CD14-positive monocyte (primary cell): Measurements from ENCODE around the gene SYNE3. TPM values are rescaled to one million over a fixed set of nuclear protein-coding genes. Genes with fewer than 3 reads are reported as not detected.
"Not testable (repeated sequence)": the region's sequence is repeated elsewhere in the genome, so short reads cannot be mapped to it uniquely, and the experiment has no call there.

Source experiments
- DNase-seq, 3 donors: peaks; one replicate each; pipeline ENCODE4 v3.0.0-alpha.2; 2011 to 2022
- H2AFZ ChIP-seq: 2 replicates; pipeline ENCODE4 v1.6.0; 2012; ENCODE audit warnings: mild to moderate bottlenecking, low read depth, low read length, inconsistent platforms; ENCODE audit not compliant: insufficient read depth, poor library complexity, severe bottlenecking
- H3K27ac ChIP-seq, 2 donors: 1 replicate in 1 of 2; 2 replicates in 1 of 2; pipeline ENCODE4 v1.5.1; 2012 to 2013; ENCODE audit warnings: low read length in 2 of 2, control low read depth in 1 of 2, inconsistent platforms in 1 of 2, low read depth in 1 of 2, mild to moderate bottlenecking in 1 of 2
- H3K27me3 ChIP-seq, 2 donors: one replicate each; pipeline versions ENCODE4 v1.6.0 to v1.6.1; 2011 to 2013; ENCODE audit warnings: low read length in 2 of 2; ENCODE audit not compliant: control insufficient read depth in 2 of 2, insufficient read depth in 2 of 2
- H3K36me3 ChIP-seq, 2 donors: replicated peaks in 1 of 2; 1 replicate in 1 of 2; 2 replicates in 1 of 2; pipeline versions ENCODE4 v1.5.1 to v1.6.1; 2012 to 2013; ENCODE audit warnings: low read length in 2 of 2, control low read depth in 1 of 2, inconsistent platforms in 1 of 2, mild to moderate bottlenecking in 1 of 2; ENCODE audit not compliant: insufficient read depth in 2 of 2, control insufficient read depth in 1 of 2
- H3K4me1 ChIP-seq, 2 donors: 1 replicate in 1 of 2; 2 replicates in 1 of 2; pipeline versions ENCODE4 v1.5.1 to v1.6.1; 2012 to 2013; ENCODE audit warnings: low read length in 2 of 2, control low read depth in 1 of 2, inconsistent platforms in 1 of 2, mild to moderate bottlenecking in 1 of 2, moderate library complexity in 1 of 2; ENCODE audit not compliant: insufficient read depth in 2 of 2, control insufficient read depth in 1 of 2
- H3K4me2 ChIP-seq: replicated peaks from 2 replicates; pipeline ENCODE3; 2012; ENCODE audit warnings: low read length, moderate library complexity, mild to moderate bottlenecking; ENCODE audit not compliant: poor library complexity, severe bottlenecking; ENCODE audit errors: extremely low read depth
- H3K4me3 ChIP-seq, 3 experiments: fragments of 200-600 bp in 1 of 3; sonication (generic) in 1 of 3; replicated peaks in 1 of 3; 1 replicate in 2 of 3; 2 replicates in 1 of 3; pipeline ENCODE4 v1.5.1; 2011 to 2013; ENCODE audit warnings: low read length in 3 of 3, mild to moderate bottlenecking in 3 of 3, control low read depth in 2 of 3, low read depth in 2 of 3, inconsistent platforms in 1 of 3, moderate library complexity in 1 of 3
- H3K79me2 ChIP-seq: 2 replicates; pipeline ENCODE4 v1.6.0; 2012; ENCODE audit warnings: mild to moderate bottlenecking, control low read depth, inconsistent platforms, low read length, moderate library complexity; ENCODE audit not compliant: insufficient read depth
- H3K9ac ChIP-seq: 2 replicates; pipeline ENCODE4 v1.6.0; 2017; ENCODE audit warnings: low read length, mild to moderate bottlenecking; ENCODE audit not compliant: insufficient read depth, poor library complexity, severe bottlenecking
- H3K9me3 ChIP-seq, 2 donors: replicated peaks in 1 of 2; 1 replicate in 1 of 2; 2 replicates in 1 of 2; pipeline versions ENCODE4 v1.5.1 to v1.6.1; 2012 to 2013; ENCODE audit warnings: low read length in 2 of 2, control low read depth in 1 of 2; ENCODE audit not compliant: control insufficient read depth in 1 of 2, insufficient read depth in 1 of 2
- H4K20me1 ChIP-seq: 2 replicates; pipeline ENCODE4 v1.6.0; 2012; ENCODE audit warnings: mild to moderate bottlenecking, low read length, control low read depth, moderate library complexity; ENCODE audit not compliant: insufficient read depth
- H3K27ac Mint-ChIP-seq, 7 donors: one replicate each; pipeline ENCODE4 v1.8.0; 2020; ENCODE audit warnings: mild to moderate bottlenecking in 7 of 7, mixed read lengths in 7 of 7, moderate library complexity in 6 of 7, inconsistent platforms in 2 of 7
- H3K27me3 Mint-ChIP-seq, 3 donors: one replicate each; pipeline ENCODE4 v1.8.0; 2021 to 2022; ENCODE audit warnings: low read depth in 3 of 3, mild to moderate bottlenecking in 3 of 3, mixed read lengths in 3 of 3, moderate library complexity in 3 of 3, inconsistent platforms in 1 of 3
- H3K36me3 Mint-ChIP-seq, 2 donors: one replicate each; pipeline ENCODE4 v1.8.0; 2020; ENCODE audit warnings: mixed read lengths in 2 of 2, inconsistent platforms in 1 of 2, mild to moderate bottlenecking in 1 of 2
- H3K4me1 Mint-ChIP-seq: one replicate; pipeline ENCODE4 v1.8.0; 2020; ENCODE audit warnings: mild to moderate bottlenecking, mixed read lengths
- H3K4me3 Mint-ChIP-seq, 2 donors: one replicate each; pipeline ENCODE4 v1.8.0; 2020; ENCODE audit warnings: mild to moderate bottlenecking in 2 of 2, mixed read lengths in 2 of 2, moderate library complexity in 1 of 2
- H3K9me3 Mint-ChIP-seq, 7 donors: one replicate each; pipeline ENCODE4 v1.8.0; 2020 to 2022; ENCODE audit warnings: mixed read lengths in 7 of 7, mild to moderate bottlenecking in 6 of 7, moderate library complexity in 6 of 7, inconsistent platforms in 2 of 7
- CTCF ChIP-seq: fragments of 200-600 bp; IDR thresholded peaks from one replicate; pipeline ENCODE4 v1.8.0; 2022; ENCODE audit warnings: antibody characterized with exemption, mild to moderate bottlenecking
- WGBS: methylation state at CpG from one replicate; pipeline ENCODE4 v1.1.5; 2013; ENCODE audit warnings: missing lambda C conversion rate; ENCODE audit not compliant: insufficient coverage; 5-methylcytosine and 5-hydroxymethylcytosine counted together
- intact Hi-C, 2 donors: fragments of 100-400 bp; cut with micrococcal nuclease; formaldehyde crosslinking; loops; one replicate each; pipeline versions ENCODE4 v1.15.0 to v1.15.1; 2023
- polyA plus RNA-seq, 3 donors: library from polyadenylated mRNA; depleted of rRNA in 1 of 3; unstranded in 2 of 3; stranded (reverse) in 1 of 3; fragments of 300-500 nt in 2 of 3; fragments of >200 nt in 1 of 3; fragmentation: Illumina TruSeq in 2 of 3; gene quantifications; 1 replicate in 2 of 3; 2 replicates in 1 of 3; pipeline ENCODE4 v1.2.3, GENCODE V29; 2012 to 2021

SYNE3 gene
- polyA plus RNA-seq, 3 donors: 2.6 to 26.1 (median 3.5) TPM

- Histone ChIP-seq H3K9ac (no peak overlapping the region), H3K27me3 (no peaks in the 10 kb centered on the region), H3K36me3 (peaks cover 8 to 24% of the 10 kb centered on the region in 2 donors), H3K4me3 (no peak overlapping the region), H3K4me2 (no peak overlapping the region), H3K79me2 (peaks cover 94% of the 10 kb centered on the region), H4K20me1 (peaks cover 89% of the 10 kb centered on the region), H3K9me3 (no peaks in the 10 kb centered on the region), H3K4me1 (peaks cover 70 to 79% of the 10 kb centered on the region in 2 donors), H2AFZ (no peak overlapping the region), H3K27ac (no peak overlapping the region)
- no peaks in the 10 kb centered on the region for H3K9me3 Mint-ChIP-seq
- WGBS: 80% methylated on average over 2 of the region's 5 CpGs
- H3K36me3 Mint-ChIP-seq: peaks cover 31 to 46% of the 10 kb centered on the region in 2 donors
- H3K27ac Mint-ChIP-seq: peak overlapping the region in 2 of 7 donors; percentile 37 to 39
- peaks cover 75% of the 10 kb centered on the region for H3K4me1 Mint-ChIP-seq
- H3K4me3 Mint-ChIP-seq: no peak overlapping the region
- H3K27me3 Mint-ChIP-seq: no peaks in the 10 kb centered on the region
- TF ChIP-seq CTCF: no peak
- DNase-seq: peak in 1 of 3 donors; percentile 2
- intact Hi-C loops: loop anchor here (10.0 kb wide), 2 partner anchors 197 to 357 kb away; partner anchors contain the start of genes CLMN (in 1 of the 2) and DICER1 (in 1 of the 2)
Measured at GRCh38 chr14:95511687-95512086, 4.8 kb downstream of the SYNE3 start.

DNA sequence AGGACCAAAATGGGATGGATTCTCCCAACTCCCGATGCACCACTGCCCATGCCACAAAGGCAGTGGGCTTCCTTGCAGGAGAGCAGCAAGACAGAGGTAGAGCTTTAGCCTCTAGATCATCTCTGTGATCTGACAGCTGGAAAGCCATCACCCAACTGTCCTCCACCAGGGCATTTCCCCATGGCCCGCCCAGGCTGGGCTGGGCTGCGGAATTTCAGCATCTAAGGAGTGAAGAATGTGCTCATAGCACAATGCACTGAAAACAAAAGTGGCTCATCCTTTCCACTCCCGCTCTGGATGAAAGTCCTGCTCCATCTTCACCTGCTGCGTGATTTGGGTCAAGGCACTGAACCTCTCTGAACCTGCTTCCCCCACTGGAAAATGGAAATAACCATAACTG, 5.6 kb downstream of the SYNE3 start:
- Mint-ChIP-seq H3K4me3 (no peak overlapping the region), H3K27ac (peak overlapping the region in 2 of 7 donors; percentile 55 to 69), H3K9me3 (no peaks in the 10 kb centered on the region), H3K27me3 (no peaks in the 10 kb centered on the region), H3K4me1 (peaks cover 83% of the 10 kb centered on the region), H3K36me3 (peaks cover 39 to 54% of the 10 kb centered on the region in 2 donors)
- Histone ChIP-seq H3K9me3 (no peaks in the 10 kb centered on the region), H4K20me1 (peaks cover 97% of the 10 kb centered on the region), H3K79me2 (peaks cover 97% of the 10 kb centered on the region), H3K4me2 (no peak overlapping the region), H3K9ac (no peak overlapping the region), H3K4me1 (peaks cover 76 to 85% of the 10 kb centered on the region in 2 donors), H3K27ac (peak overlapping the region in 1 of 2 donors; percentile 22), H2AFZ (no peak overlapping the region), H3K27me3 (no peaks in the 10 kb centered on the region), H3K36me3 (peaks cover 8 to 33% of the 10 kb centered on the region in 2 donors), H3K4me3 (no peak overlapping the region)
- intact Hi-C loops: loop anchor here (10.0 kb wide), 2 partner anchors 196 to 356 kb away; partner anchors contain the start of genes CLMN (in 1 of the 2) and DICER1 (in 1 of the 2)
- TF ChIP-seq CTCF: no peak
- WGBS: 95% methylated on average over 4 of the region's 5 CpGs
- DNase-seq: no peak

GRCh38 chr14:95510344-95510743, 6.1 kb downstream of the SYNE3 start:
- peak overlapping the region in 4 of 7 donors; percentile 46 to 85 (median 76) for H3K27ac Mint-ChIP-seq
- H3K36me3 ChIP-seq: peaks cover 8 to 36% of the 10 kb centered on the region in 2 donors
- H3K27me3 ChIP-seq, H3K27ac ChIP-seq, H2AFZ ChIP-seq, H3K27me3 Mint-ChIP-seq, H3K4me2 ChIP-seq, H3K9me3 Mint-ChIP-seq, H3K9ac ChIP-seq, DNase-seq, H3K4me3 Mint-ChIP-seq, H3K4me3 ChIP-seq, H3K9me3 ChIP-seq: not testable (repeated sequence)
- H3K4me1 Mint-ChIP-seq: peaks cover 82% of the 10 kb centered on the region
- peaks cover 97% of the 10 kb centered on the region for H3K79me2 ChIP-seq
- intact Hi-C loops: loop anchor here (10.0 kb wide), 2 partner anchors 196 to 356 kb away; partner anchors contain the start of genes CLMN (in 1 of the 2) and DICER1 (in 1 of the 2)
- peaks cover 74 to 82% of the 10 kb centered on the region in 2 donors for H3K4me1 ChIP-seq
- H3K36me3 Mint-ChIP-seq: peaks cover 41 to 56% of the 10 kb centered on the region in 2 donors
- 87% methylated on average over 5 of the region's 9 CpGs for WGBS
- peaks cover 96% of the 10 kb centered on the region for H4K20me1 ChIP-seq
